GM04503 (cell line): ENCODE data around the gene LARP6.
A peak's percentile ranks its signal among the peaks of the same experiment; 100 is the strongest.
"Not testable (repeated sequence)": the region's sequence is repeated elsewhere in the genome, so short reads cannot be mapped to it uniquely, and the experiment has no call there.

Source experiments
- DNase-seq: peaks from one replicate; pipeline ENCODE4 v3.0.0-alpha.2; 2012; ENCODE audit warnings: low read depth

LARP6 gene

GRCh38 chr15:70829371-70830166, 24.4 kb downstream of the LARP6 start:
- DNase-seq: no peak

GRCh38 chr15:70827721-70828120, 26.2 kb downstream of the LARP6 start:
- no peak for DNase-seq

DNA sequence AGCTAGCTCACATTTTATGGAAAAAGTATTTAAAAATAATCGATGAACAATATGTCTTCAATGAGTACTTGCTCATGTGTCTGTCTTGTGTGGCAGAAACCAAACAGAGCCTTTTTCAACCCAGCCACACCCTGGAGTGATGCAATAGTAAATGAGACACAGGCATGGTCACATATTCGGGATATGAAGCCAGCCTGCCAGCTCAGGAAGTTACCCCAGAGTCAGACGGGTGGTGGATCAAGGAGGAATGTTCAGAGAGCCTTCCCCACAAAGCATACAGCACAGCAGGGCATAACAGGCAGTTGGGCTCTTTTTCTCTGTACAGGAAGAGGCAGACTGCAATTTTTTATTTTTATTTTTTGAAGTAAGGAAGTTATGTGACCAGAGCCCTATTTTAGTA, 27.3 kb downstream of the LARP6 start:
- peak; percentile 74 for DNase-seq

DNA sequence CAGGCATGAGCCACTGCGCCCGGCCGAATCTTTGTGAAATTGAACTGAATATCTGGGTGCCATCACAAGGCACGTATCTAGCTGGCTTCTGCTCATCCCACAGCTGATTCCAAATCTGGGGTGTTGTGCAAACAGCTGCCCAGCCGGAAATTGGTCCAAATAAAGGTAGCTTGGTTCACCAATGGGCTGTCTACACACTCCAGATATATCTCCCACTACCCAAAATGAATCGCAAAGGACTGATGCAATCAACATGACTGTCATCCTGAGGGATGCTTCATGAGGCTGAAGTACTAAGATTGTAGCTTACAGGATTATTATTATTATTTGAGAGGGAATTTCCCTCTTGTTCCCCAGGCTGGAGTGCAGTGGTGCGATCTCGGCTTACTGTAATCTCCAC, 28.1 kb downstream of the LARP6 start:
- DNase-seq: no peak

GRCh38 chr15:70823196-70823595, 30.8 kb downstream of the LARP6 start:
- no peak for DNase-seq

GRCh38 chr15:70820214-70820613, 33.7 kb downstream of the LARP6 start:
- DNase-seq: no peak

- DNase-seq: no peak
These were observed 35.4 kb downstream of the LARP6 start for GRCh38 chr15:70818580-70818979.

GRCh38 chr15:70817266-70817665, 36.7 kb downstream of the LARP6 start:
- DNase-seq: no peak

GRCh38 chr15:70815604-70816003, 38.4 kb downstream of the LARP6 start:
- no peak for DNase-seq

- not testable (repeated sequence) for DNase-seq
These were observed 38.9 kb downstream of the LARP6 start for GRCh38 chr15:70815011-70815410.

DNA sequence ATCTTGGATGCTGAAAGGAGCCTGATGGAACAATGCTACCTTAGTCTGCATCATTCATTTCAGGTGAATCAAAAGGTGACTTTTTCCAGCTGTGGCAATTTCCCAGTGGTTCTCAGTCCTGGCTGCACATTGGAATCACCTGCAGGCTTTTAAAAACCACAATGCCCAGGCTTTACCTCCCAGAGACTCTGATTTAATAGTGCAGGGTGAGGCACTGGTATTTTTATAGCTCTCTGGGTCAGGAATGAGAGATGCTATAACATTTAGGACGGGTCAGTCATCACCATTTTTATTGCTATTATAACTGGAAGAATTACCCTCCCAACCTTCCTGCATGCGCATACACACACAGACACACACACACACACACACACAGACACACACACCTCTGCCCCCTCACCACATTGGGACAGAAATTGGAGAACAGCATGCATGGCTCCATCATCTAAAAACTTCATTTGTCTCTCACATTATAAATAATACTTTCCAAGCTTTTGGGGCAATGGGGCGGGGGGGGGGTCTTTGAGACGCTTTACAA, 41.1 kb downstream of the LARP6 start:
- no peak for DNase-seq

- DNase-seq: no peak
These were observed 42.9 kb downstream of the LARP6 start for GRCh38 chr15:70810916-70811578.

- no peak for DNase-seq
These were observed 46.8 kb downstream of the LARP6 start for GRCh38 chr15:70806992-70807712.

- not testable (repeated sequence) for DNase-seq
These were observed 49.6 kb downstream of the LARP6 start for GRCh38 chr15:70804388-70804787.

DNA sequence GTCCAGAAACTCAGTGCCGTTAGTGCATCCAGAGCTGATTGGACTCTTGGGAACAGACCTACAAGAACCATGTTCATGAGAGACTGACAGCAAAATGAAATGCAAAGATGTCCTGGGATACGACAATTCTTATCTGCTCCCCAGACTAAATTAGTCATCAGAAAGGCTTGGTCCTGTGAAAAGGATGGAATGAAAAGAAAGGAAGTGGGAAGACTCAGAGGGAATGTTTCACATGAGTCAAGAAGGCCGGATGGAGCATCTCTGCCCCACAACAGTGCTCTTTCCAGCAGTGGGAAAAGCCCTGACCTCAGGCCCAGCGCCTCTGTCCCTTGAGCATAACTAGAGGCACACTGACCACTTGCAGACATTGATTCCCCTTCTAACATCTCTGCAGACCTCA, 51.3 kb downstream of the LARP6 start:
- no peak for DNase-seq

- no peak for DNase-seq
These were observed 52.8 kb downstream of the LARP6 start for GRCh38 chr15:70801109-70801508.

- peak; percentile 96 for DNase-seq
These were observed 54.1 kb downstream of the LARP6 start for GRCh38 chr15:70799667-70800450.

DNA sequence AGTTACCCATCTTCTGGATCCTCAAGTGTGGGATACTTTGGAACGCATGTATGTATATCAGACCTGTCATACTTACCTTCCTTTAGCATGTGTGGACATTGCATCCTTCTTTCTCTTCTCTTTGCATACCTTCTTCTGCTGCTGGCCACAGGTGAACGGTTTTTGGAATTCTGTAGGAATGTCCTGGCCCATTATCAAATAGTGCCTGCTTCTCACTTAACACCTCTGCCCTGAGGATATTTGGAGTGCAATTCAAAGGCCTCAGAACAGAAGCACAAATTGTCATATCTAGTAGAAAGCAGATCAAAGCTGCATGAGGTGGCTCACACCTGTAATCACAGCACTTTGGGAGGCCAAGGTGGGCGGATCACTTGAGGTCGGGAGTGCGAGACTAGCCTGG, 56.5 kb downstream of the LARP6 start:
- DNase-seq: no peak

- DNase-seq: no peak
These were observed 57.2 kb downstream of the LARP6 start for GRCh38 chr15:70796516-70797310.

GRCh38 chr15:70795311-70795665, 58.7 kb downstream of the LARP6 start:
- DNase-seq: peak; percentile 85
